Thymus (tissue), 11 donors: ENCODE results near the gene USH1C. TPM values are rescaled to one million over a fixed set of nuclear protein-coding genes. Genes with fewer than 3 reads are reported as not detected.

ENCODE experiments used
- DNase-seq, 9 donors: peaks; one replicate each; pipeline ENCODE4 v3.0.0-alpha.2; 2013; ENCODE audit warnings: low spot score in 9 of 9, low read depth in 6 of 9, missing footprints in 1 of 9
- H3K27ac ChIP-seq, 2 donors: one replicate each; pipeline ENCODE4 v1.5.1; 2013; ENCODE audit warnings: control low read depth in 1 of 2, low read depth in 1 of 2, low read length in 1 of 2, mild to moderate bottlenecking in 1 of 2, moderate library complexity in 1 of 2
- H3K27me3 ChIP-seq, 2 donors: one replicate each; pipeline ENCODE4 v1.5.1; 2013; ENCODE audit warnings: low read length in 1 of 2; ENCODE audit not compliant: control insufficient read depth in 2 of 2, insufficient read depth in 1 of 2
- H3K36me3 ChIP-seq, 2 donors: one replicate each; pipeline ENCODE4 v1.5.1; 2013; ENCODE audit warnings: low read length in 1 of 2, mild to moderate bottlenecking in 1 of 2, moderate library complexity in 1 of 2; ENCODE audit not compliant: control insufficient read depth in 2 of 2, insufficient read depth in 2 of 2
- H3K4me1 ChIP-seq, 2 donors: one replicate each; pipeline ENCODE4 v1.5.1; 2013; ENCODE audit warnings: low read length in 2 of 2; ENCODE audit not compliant: control insufficient read depth in 2 of 2, insufficient read depth in 2 of 2
- H3K4me3 ChIP-seq, 2 donors: one replicate each; pipeline ENCODE4 v1.5.1; 2013; ENCODE audit warnings: low read length in 2 of 2, control low read depth in 1 of 2, mild to moderate bottlenecking in 1 of 2
- H3K9me3 ChIP-seq, 2 donors: one replicate each; pipeline ENCODE4 v1.5.1; 2013; ENCODE audit warnings: low read length in 1 of 2, mild to moderate bottlenecking in 1 of 2; ENCODE audit not compliant: control insufficient read depth in 2 of 2, insufficient read depth in 1 of 2
- WGBS: extraction: QIAGEN DNeasy Blood & Tissue Kit; methylation state at CpG from one replicate; pipeline ENCODE4 v1.1.7; 2013; 5-methylcytosine and 5-hydroxymethylcytosine counted together
- polyA plus RNA-seq: library from polyadenylated mRNA; stranded (reverse); fragments of 200-250 nt; gene quantifications from one replicate; pipeline ENCODE4 v1.2.3, GENCODE V29; 2013
- total RNA-seq: library from RNA; stranded (reverse); fragments of 120-200 nt; gene quantifications from one replicate; pipeline ENCODE4 v1.2.4, GENCODE V29; 2013
- donor health status: healthy.

USH1C gene
- total and polyA plus RNA-seq, 2 donors = 0.24 to 0.57 TPM

DNA sequence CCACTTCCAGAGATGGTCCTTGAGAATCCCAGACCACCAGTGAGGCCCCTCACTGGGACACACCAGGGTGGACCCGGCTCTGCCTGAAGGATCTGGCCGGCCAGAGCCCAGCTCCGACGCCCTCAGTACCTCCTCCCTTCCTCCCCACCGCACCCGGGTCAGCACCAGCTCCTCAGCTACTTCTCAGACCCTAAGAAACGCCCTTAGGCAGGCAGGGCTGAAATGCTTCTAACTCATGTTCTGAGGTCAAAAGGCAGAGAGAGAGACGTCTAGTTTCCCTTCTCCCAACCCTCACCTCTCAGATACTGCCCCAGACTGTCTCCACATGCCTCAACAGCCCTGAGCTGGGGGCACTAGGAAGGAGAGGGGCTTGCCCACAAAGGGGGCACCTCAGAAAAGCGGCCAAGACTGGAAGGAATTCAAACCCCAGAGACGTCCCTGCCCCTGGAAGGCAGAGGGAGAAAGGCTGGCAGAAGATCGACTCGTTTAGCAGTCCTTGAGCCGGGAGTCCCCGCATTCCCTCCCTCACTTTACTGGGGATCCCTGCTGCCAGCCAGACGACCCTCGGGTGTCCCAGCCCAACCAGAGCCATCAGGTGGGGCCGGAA is 539 bp downstream of the USH1C start:
- Histone ChIP-seq H3K9me3 (no peaks in the 10 kb centered on the region), H3K27ac (no peak overlapping the region), H3K27me3 (peaks cover 0 to 60% of the 10 kb centered on the region in 2 donors), H3K4me1 (no peaks in the 10 kb centered on the region), H3K36me3 (no peaks in the 10 kb centered on the region), H3K4me3 (no peak overlapping the region)
- 48% methylated on average over 17 of the region's 17 CpGs for whole genome bisulfite sequencing
- DNase-seq = no peak

GRCh38 chr11:17543041-17543440 is 1.2 kb downstream of the USH1C start:
- no peak overlapping the region for H3K27ac ChIP-seq
- H3K9me3 ChIP-seq = no peaks in the 10 kb centered on the region
- H3K36me3 ChIP-seq = no peaks in the 10 kb centered on the region
- DNase-seq = no peak
- H3K4me3 ChIP-seq = no peak overlapping the region
- H3K4me1 ChIP-seq = no peaks in the 10 kb centered on the region
- peaks cover 0 to 59% of the 10 kb centered on the region in 2 donors for H3K27me3 ChIP-seq
- 87% methylated on average over 2 of the region's 2 CpGs for WGBS

DNA sequence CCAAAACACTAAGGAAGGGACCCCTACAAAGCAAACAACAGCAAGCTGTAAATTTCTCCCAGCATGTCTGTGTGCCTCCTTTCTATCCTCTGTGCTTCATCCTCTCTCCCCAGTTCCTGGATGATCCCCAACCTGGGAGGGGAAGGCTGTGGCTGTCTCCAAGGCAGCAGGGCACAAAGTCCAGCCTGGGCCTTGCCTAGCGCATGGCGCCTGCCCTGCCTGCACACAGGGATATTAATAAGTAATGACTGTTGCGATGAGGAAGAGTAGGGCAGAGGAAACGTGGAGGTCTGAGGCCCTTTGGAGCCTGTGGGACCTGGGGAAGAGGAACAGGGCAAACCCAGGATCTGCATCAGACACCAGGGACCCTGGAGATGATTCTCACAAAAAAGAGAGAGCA is 2.0 kb downstream of the USH1C start:
- no peak for DNase-seq
- H3K4me3 ChIP-seq = no peak overlapping the region
- whole genome bisulfite sequencing = 97% methylated on average over 4 of the region's 4 CpGs
- no peak overlapping the region for H3K27ac ChIP-seq
- peaks cover 0 to 53% of the 10 kb centered on the region in 2 donors for H3K27me3 ChIP-seq
- H3K9me3 ChIP-seq = no peaks in the 10 kb centered on the region
- H3K36me3 ChIP-seq = no peaks in the 10 kb centered on the region
- H3K4me1 ChIP-seq = no peaks in the 10 kb centered on the region

GRCh38 chr11:17541330-17541885 is 2.8 kb downstream of the USH1C start:
- no peak for DNase-seq
- Histone ChIP-seq H3K9me3 (no peaks in the 10 kb centered on the region), H3K27ac (no peak overlapping the region), H3K4me1 (no peaks in the 10 kb centered on the region), H3K4me3 (no peak overlapping the region), H3K27me3 (peaks cover 0 to 45% of the 10 kb centered on the region in 2 donors), H3K36me3 (no peaks in the 10 kb centered on the region)
- WGBS = 91% methylated on average over 4 of the region's 4 CpGs

DNA sequence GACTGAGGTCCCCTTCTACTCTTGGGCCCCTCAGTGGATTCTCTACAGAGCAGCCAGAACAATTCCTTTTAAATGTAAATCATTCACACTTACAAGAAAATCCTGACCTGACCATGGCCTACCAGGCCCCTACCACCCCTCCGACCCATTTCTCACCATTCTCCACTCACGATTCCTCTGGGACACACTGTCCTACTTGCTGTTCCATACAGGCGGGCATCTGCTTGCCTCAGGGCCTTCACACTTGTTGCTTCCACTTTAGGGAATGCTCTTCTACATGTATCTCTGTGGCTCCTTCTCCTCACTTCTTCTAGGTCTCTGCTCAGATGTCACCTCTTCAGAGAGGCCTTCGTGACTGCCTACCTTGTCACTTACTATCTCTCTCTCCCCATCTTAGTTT is 3.4 kb downstream of the USH1C start:
- H3K27me3 ChIP-seq = peaks cover 0 to 42% of the 10 kb centered on the region in 2 donors
- H3K36me3 ChIP-seq = no peaks in the 10 kb centered on the region
- H3K27ac ChIP-seq = no peak overlapping the region
- H3K9me3 ChIP-seq = no peaks in the 10 kb centered on the region
- H3K4me1 ChIP-seq = no peaks in the 10 kb centered on the region
- DNase-seq = no peak
- H3K4me3 ChIP-seq = no peak overlapping the region
- 97% methylated on average over 4 of the region's 4 CpGs for WGBS

DNA sequence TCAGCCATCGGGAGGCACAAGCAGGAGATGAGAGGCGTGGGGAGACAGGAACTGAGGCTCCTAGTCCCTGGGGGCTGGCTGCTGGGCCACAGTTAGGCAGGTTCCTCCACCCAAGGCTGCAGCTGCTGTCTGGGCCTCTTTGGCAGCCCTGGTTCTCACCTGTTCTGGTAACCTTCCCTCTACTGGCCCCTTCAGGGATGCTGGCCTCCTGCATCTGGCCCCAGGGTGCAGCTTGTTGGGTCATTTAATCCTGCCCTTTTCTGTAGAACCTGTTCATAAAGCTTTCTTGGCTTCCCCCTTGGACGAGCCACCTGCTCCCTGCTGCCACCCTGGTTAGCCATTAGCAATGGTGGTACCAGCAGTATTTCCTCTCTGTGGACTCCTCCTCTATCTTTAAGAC is 5.5 kb downstream of the USH1C start:
- Histone ChIP-seq H3K9me3 (no peaks in the 10 kb centered on the region), H3K27me3 (peaks cover 0 to 24% of the 10 kb centered on the region in 2 donors), H3K4me1 (no peaks in the 10 kb centered on the region), H3K27ac (no peak overlapping the region), H3K4me3 (no peak overlapping the region), H3K36me3 (no peaks in the 10 kb centered on the region)
- DNase-seq = no peak
- 71% methylated on average over 3 of the region's 3 CpGs for WGBS

DNA sequence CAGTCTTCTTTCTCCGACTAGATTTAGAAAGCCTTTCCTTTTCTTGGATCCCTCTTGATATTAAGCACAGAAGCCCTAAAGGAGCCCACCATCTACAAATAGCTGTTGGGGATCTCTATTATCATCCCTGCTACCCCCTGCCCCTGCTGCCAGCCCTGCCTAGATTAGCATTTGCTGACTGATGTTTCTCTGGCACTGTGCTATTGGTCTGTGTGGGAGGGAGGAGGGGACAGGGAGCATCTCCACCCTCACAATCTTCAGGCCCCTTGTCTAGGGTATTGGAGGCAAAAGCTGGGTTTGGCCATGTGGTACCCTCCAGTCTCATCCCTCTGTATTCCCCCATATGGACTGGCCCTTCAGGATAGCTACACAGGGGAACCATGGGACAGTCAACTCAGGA is 6.2 kb downstream of the USH1C start:
- H3K4me1 ChIP-seq = no peaks in the 10 kb centered on the region
- no peaks in the 10 kb centered on the region for H3K9me3 ChIP-seq
- WGBS = 95% methylated on average over 1 of the region's 1 CpG
- H3K27ac ChIP-seq = no peak overlapping the region
- H3K4me3 ChIP-seq = no peak overlapping the region
- no peaks in the 10 kb centered on the region for H3K36me3 ChIP-seq
- H3K27me3 ChIP-seq = peaks cover 0 to 17% of the 10 kb centered on the region in 2 donors
- no peak for DNase-seq

DNA sequence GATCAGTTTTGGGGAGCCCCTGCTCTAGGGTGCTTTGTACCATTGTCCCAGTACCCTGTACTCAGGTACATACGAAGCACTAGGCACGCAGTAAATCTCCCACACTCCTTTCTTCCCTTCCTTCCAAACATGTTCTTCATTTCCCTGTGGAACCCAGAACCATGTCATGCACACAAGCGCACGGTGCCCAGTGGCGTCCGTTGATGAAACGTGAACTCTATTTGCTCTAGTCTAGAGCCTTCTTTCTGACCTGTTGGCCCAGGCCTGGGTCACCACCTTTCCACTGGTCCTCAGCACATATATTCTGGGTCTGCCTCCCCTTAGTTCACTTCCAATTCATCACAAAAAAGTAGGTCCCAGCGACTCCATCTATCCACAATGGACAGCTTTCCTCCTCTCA is 7.0 kb downstream of the USH1C start:
- WGBS = 95% methylated on average over 8 of the region's 8 CpGs
- no peaks in the 10 kb centered on the region for H3K36me3 ChIP-seq
- DNase-seq = no peak
- H3K9me3 ChIP-seq = no peaks in the 10 kb centered on the region
- no peak overlapping the region for H3K4me3 ChIP-seq
- H3K4me1 ChIP-seq = no peaks in the 10 kb centered on the region
- peaks cover 0 to 9% of the 10 kb centered on the region in 2 donors for H3K27me3 ChIP-seq
- no peak overlapping the region for H3K27ac ChIP-seq

DNA sequence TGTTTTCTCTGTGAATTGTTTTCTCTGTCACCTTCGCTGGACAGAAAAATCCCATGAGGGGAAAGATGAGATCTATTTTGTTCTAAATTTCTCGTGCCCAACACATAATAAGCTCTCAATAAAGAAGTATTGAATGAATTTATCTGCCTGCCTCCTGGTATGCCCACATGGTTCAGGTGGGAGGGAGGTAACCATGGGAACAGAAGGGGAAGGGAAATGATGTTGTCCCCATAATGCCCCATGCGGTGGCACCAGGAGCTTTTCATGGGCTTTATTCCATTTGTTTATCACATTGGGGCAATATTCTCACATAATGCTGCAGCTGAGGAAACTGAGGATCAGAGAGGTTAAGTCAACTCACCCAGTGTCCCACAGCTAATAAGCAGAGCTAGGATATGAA is 8.7 kb downstream of the USH1C start:
- H3K36me3 ChIP-seq = no peaks in the 10 kb centered on the region
- H3K4me3 ChIP-seq = no peak overlapping the region
- WGBS = 91% methylated on average over 3 of the region's 3 CpGs
- no peak for DNase-seq
- no peaks in the 10 kb centered on the region for H3K4me1 ChIP-seq
- no peaks in the 10 kb centered on the region for H3K9me3 ChIP-seq
- no peak overlapping the region for H3K27ac ChIP-seq
- H3K27me3 ChIP-seq = peaks cover 0 to 9% of the 10 kb centered on the region in 2 donors
